ENCODE results near the gene TENM4.

GRCh38 chr11:78932757-78933156 lies 508.1 kb downstream of the TENM4 start:
- TF ChIP-seq RAD21 (IDR thresholded peaks at IDR 0.05; ENCODE audit: low read depth) (no peak), EGR1 (IDR thresholded peaks at IDR 0.05) (no peak)

Measured in Ishikawa (cell line).